ENCODE data around the gene ASB13.

The ASB13 gene

DNA sequence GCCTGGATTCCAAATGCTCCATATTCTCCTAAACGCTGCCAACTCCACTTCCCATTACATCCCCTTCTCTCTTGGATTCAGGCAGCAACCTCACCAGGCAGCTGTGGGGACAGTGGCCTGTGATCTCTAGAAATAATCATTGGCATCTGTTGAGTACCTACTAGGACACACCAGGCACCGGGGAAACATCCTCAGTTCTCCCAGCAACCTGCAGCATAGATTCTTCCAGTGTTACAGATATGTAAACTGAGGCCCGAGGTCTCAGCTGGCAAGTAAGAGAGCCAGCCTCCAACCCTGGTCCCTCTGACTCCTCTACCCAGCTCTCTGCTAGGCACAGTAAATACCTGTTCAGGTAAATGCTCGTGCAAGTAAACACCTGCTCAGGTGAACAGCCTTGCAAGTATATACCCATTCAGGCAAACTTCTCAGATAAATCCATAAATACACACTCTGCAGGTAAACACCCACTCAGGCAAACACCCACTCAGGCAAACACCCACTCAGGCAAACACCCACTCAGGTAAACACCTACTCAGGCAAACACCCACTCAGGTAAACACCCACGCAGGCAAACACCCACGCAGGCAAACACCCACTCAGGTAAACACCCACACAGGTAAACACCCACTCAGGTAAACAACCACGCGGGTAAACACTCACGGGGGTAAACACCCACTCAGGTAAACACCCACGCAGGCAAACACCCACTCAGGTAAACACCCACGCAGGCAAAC, 18.7 kb downstream of the ASB13 start:
- no peak for DNase-seq

DNA sequence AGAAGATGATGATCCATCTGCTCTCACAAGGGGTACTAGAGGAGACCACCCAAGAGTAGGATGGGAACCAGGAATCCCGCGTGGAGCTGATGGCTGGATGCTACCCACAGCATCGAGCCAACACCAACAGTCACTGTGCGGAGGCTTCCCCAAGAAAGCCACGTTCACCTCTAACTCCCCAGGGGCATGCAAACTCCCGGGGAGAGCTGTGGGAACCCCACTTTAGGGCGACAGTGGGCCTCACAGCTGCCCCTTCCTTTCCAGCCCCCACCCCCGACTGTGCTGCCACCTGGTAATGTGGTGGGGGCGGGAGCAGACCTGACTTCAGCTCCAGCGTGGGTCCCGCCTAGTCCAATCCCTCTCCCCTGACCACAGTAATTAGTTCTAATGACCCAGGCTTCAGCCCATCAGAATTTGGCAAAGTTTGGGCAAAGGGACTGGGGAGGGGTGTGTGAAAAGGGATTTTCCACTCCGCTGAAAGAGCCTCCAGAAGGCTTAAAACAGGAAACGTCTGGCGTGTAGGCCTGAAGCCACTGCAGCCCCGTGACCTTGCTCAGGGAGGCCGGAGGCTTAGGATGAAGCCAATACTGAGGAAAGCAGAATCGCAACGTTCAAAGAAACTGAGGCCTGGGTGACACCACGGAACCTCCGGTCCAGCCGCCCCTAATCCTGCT, 20.3 kb downstream of the ASB13 start:
- no peak for DNase-seq

GRCh38 chr10:5645375-5645774, 21.0 kb downstream of the ASB13 start:
- no peak for DNase-seq

- DNase-seq: no peak
These were observed 21.5 kb downstream of the ASB13 start for GRCh38 chr10:5644930-5645329.

DNA sequence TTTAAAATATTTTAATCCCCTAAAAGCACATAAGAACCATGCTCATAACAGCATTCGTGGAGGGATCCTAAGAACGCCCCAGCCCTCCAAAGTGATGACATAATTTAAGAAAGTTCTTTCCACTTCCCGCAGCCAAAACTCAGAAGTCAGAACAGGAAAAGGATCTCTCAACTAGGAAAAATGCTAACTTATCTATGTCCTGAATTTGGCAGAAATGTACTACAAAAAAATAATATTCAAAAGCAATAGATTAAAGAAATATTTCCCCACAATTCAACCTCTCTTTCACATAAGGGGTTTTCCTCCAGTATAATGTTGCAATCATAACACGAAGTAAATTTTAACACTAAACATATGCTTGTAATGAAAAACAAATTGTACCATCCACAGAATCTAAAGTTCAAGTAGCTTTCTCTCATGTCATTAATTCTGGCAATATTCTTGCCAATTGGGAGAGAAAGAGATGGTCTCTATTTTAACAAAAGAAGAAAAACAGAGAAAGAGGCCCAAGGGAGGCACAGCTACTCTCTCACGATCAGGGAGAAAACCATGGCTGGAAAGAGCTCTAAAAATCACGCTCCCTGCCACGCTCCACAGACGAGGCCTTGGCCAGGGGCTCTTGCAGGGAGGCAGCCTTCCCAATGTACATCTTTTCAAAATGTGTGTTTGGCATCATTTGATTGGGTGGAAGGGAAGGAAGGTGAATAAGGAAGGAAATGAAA, 22.9 kb downstream of the ASB13 start:
- peak; percentile 53 for DNase-seq

DNA sequence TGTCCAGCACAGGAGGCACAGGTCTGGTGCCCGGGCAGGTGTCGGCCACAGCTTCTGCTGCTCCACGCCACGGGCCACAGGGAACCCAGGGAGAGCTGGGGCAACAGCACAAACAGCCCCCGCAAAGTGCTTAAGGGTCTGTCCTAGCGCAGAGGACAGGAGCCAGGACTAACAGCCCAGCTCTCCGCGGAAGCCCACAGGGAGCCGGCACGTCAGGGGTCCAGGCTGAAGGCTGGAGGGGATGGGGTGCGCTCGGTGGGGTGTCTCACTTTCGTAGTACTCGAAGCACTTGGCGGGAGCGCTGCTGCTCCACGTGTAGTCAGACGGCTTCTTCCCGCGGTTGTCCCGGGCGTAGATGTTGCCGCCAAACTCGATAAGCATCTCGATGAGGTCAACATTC, 24.9 kb downstream of the ASB13 start:
- no peak for DNase-seq

- DNase-seq: no peak
These were observed 25.9 kb downstream of the ASB13 start for GRCh38 chr10:5640501-5640900.

- no peak for DNase-seq
These were observed 26.4 kb downstream of the ASB13 start for GRCh38 chr10:5640036-5640435.

DNA sequence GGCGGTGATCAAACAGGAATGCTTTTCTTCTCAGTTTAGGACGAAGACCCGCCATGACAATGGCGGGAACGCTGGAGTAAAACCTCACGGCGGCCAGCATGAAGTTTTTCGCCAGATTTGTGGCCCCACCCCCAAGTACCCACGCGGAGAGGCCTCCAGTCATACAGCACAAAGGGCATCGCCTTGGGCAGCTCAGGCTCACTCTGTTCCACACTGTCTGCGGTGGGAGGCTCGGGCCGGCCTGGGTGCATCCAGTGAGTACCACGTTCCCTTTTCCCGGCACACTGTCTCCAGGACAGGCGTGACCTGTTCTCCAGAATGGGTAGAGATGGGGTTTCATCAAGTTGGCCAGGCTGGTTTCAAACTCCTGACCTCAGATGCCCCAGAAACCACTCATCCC, 27.3 kb downstream of the ASB13 start:
- no peak for DNase-seq

- no peak for DNase-seq
These were observed 27.9 kb downstream of the ASB13 start for GRCh38 chr10:5638494-5638893.

GRCh38 chr10:5634918-5635317, 31.5 kb downstream of the ASB13 start:
- no peak for DNase-seq

DNA sequence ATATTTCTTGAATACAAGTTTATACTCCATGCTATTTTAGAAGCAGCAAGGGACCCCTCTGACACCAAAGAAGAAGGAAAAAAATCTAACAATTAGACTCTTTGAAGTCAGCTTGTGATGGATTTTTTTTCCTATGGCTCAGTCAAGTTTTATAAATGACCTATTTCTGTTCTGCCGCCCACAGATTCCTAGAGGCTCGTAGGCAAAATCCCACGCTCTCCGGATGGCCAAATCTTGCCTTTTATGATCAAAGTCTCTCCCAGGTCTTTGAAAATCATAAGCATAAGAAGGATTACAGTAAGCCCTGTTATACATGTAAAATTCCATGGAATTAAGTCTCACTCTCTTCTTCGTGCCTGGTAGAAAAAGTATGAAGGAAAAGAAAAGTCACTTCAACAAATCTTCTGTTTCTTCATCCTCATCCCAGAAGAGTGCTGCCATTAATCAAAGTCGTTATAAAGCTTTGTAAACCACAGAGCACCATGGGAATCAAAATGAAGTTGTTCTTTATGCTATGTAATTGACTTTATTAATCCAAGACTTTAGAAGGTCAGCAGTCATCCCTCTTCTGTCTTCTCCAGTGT, 33.1 kb downstream of the ASB13 start:
- no peak for DNase-seq

- DNase-seq: no peak
These were observed 33.9 kb downstream of the ASB13 start for GRCh38 chr10:5632446-5632845.

GRCh38 chr10:5631936-5632335, 34.5 kb downstream of the ASB13 start:
- DNase-seq: no peak

GRCh38 chr10:5630112-5630436, 36.3 kb downstream of the ASB13 start:
- DNase-seq: no peak

DNA sequence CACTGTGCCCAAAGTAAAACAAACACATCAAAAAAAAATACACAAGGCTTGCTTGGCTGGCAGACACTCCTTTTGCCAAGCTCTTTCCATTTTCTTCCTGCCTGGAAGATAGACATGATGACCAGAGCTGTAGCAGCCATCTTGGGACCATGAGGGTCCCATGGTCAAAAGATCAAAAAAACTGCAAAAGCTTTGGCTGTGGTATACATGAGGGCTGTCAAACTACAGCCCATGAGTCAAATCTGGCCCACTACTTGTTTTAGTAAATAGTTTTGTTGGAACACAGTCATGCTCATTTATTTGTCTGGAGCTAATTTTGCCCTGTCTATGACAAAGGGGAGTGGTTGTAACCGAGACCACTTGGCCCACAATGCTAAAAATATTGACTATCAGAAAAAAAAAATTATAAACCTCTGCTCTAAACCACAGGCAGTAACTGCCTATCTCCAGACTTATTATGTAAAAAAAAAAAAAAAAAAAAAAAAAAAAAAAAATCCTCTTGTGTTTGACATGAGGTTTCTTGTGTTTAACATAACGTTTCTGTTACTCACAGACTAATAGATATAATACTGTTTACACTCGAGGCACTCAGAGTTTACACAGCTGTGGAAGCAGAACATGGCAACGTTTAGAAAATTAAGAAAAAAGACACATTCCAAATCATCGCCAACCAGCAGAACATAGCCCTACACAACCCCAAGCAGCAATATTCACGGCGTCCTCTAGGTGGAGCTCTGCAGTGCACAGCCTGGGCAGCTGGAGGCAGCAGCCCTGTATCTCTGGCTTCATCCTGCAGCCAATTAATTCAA, 36.9 kb downstream of the ASB13 start:
- peak; percentile 82 for DNase-seq

DNA sequence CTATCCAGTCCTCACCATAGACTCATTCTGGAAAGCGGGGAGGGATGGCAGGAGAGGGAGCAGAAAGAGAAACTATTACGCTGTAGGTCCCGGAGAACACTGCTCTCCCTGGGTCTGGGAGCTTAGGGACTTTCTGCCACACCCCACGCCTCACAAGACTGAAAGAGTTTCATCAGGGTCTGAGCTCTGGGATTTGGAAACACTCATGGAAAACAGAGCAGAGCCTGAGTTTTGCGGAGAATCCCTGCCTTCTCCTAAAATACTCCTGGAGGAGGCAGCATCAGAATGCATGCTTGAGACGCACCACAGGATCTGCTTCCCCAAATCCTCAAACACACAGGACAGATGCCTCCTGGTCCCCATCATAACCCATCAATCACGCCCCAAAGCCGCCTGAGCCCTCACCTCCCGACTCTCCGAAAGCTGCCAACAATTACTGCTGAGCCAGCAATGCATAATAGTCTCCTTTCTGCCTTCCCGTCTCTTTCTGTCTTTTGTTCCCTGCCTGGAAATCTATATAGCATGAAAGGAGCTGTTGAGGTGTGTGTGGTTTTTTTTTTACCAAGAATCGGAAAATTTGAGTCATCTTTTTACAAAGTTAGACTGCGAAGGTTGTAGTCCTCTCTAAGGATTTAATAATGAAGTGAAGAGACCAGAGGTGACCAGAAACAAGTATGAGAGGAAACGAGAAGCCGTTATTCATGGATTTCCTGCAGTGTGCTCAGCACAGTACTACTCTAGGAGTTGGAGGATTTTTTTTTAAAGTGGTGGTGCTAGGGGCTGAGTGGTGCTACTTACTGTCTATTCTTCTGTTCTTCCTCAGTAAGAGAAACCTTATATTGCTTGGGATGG, 37.7 kb downstream of the ASB13 start:
- DNase-seq: peak; percentile 42

GRCh38 chr10:5627486-5628044, 38.8 kb downstream of the ASB13 start:
- no peak for DNase-seq

GRCh38 chr10:5625992-5626777, 40.2 kb downstream of the ASB13 start:
- no peak for DNase-seq

DNA sequence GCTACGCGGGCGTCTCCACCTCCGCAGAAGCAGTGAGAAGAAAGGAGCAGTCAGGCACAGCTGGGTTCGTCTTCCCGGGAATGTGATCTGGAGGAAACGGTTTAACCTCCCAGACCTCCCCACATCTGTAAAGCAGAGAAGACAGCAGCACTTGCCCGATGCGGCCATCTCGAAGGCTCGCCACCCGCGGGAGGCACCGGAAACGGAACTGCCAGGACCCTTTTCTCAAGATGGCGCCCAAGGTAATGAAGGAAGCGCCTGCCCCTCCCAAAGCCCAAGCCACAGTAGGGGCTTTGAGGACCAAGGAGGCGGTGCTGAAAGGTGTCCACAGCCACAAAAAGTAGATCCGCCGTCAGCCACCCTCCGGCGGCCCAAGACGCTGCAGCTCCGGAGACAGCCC, 41.7 kb downstream of the ASB13 start:
- no peak for DNase-seq
